ENCODE measurements around the gene PALD1.
"Not testable (repeated sequence)": the region's sequence is repeated elsewhere in the genome, so short reads cannot be mapped to it uniquely, and the experiment has no call there.

Gene PALD1

DNA sequence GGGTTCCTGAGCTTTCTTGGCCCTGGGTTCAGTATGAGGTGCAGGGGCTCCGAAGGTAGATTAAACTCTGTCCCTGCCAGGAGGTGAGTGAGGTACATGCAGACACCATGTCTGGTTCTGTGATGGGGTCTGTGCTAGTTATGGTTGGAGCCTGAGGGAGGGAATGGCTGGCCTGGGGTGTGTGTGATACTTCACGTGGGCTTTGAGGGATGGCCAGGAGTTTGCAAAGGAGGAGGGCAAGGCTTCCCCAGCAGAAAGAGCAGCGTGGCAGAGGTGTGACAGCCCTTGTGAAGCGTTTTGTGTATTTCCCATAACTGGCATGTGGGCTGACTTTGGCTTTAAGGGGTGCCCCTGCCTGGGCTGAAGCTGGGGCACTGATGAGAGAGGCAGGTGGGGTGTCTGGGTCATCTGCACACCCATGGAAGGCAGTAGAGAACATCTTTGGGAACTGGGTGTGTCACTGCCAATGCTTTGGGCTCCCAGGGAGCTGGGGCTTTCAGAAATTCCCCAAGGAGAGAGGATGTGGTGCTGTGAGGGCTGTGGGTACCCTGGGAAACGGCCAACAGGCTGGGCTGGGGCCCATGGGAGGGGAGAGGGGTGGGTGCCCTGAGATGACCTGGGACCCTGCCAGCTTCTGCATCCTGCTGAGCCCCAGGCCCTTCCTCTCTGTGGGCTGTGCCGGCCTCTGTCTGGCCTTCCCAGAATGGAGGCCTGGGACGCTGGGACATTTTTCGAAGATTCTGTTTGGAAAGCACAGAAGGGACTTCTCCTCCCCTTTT lies 4.6 kb downstream of the PALD1 start:
- no peak for DNase-seq

GRCh38 chr10:70483872-70484271 lies 5.3 kb downstream of the PALD1 start:
- DNase-seq, result not testable (repeated sequence)

- DNase-seq, result no peak
These were observed 9.3 kb downstream of the PALD1 start for GRCh38 chr10:70487824-70488223.

DNA sequence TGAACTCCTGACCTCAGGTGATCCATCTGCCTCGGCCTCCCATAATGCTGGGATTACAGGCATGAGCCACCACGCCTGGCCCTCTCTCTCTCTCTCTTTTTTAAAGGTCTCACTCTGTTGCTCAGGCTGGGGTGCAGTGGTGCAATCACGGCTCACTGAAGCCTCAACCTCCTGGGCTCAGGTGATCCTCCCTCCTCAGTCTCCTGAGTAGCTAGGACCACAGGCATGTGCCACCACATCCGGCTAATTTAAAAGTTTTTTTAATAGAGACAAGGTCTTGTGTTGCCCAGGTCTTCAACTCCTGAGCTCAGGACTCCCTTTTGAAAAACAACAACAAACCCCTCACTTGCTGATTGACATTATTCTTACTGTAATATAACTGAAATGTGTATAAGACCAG lies 11.6 kb downstream of the PALD1 start:
- no peak for DNase-seq

- DNase-seq, result no peak
These were observed 13.0 kb downstream of the PALD1 start for GRCh38 chr10:70491614-70492013.

- DNase-seq, result peak in 1 of 2 donors; percentile 63
These were observed 14.5 kb downstream of the PALD1 start for GRCh38 chr10:70492786-70493659.

GRCh38 chr10:70493660-70494234 lies 15.2 kb downstream of the PALD1 start:
- DNase-seq, result peak in 1 of 2 donors; percentile 62

DNA sequence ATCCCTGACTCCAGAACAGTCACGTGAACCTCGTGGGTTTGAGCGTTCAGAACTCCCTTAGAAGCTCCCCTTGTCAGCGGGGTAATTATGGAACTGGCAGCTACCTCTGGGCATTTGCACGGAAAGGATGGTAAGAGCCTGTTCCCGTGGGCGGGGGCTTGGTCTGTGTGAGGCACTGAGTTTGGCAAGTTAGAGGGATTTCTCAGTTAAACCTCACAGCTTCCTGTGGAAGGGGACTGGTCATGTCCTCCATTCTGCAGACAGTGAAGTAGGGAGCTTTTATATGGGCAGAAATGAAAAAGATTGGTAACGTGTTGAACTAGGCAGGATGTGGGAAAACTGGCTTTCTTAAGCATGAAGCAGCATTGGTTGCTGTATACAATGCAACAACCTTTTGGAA lies 16.0 kb downstream of the PALD1 start:
- no peak for DNase-seq

GRCh38 chr10:70494966-70495365 lies 16.4 kb downstream of the PALD1 start:
- DNase-seq, result peak in 1 of 2 donors; percentile 40

DNA sequence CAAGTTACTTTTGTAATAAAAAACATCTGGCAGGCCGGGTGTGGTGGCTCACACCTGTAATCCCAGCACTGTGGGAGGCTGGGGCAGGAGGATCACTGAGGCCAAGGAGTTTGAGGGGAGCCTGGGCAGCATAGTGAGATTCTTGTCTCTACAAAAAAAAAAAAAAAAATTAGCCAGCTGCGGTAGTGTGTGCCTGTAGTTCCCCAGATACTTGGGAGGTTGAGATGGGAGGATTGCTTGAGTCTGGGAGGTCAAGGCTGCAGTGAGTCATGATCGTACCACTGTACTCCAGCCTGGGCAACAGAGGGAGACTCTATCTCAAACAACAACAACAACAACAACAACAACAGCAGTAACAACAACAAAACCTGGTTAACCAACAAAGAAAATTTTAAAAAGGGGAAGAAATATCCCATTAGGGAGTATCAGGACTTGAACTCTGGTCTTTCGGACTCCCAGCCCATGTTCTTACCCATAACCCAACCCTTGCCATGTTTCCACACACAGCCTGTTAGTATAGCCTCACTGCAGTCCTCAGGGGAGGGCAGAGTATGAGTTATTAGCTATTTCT lies 17.2 kb downstream of the PALD1 start:
- no peak for DNase-seq

DNA sequence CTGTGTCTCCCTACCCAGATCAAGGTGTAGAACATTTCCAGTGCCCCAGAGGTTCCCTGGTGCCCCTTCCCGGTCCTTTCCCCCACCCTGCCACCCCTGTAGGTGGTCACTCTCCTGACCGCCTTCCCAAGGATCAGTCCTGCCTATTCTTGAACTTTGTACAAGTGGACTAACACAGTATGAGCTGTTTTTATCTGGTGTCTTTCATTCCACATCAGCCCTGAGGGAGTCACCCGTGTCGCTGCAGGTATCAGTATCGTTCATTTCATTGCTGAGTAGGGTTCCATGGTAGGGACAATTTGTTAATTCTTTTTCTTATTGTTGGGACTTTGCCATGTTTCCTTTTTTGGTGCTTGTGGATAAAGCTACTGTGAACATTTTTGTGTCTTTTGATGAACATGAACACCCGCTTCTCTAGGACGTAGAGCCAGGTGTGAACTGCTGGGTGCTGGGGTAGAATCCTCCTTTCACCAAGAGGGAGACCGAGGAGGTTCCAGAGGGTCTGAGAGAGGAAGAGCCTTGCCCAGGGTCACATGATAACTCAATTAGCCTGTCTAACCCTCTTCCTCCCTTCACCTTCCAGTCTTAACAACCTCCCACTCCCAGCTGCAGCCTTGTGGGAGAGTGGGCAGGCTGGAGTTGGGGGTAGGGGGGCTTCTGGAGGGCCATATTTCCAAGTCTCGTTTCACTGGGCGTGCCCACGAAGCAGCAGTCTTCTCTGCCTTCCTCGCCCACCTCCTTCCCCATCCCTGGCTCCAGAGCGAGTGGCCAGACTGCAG lies 18.0 kb downstream of the PALD1 start:
- no peak for DNase-seq

- no peak for DNase-seq
These were observed 18.6 kb downstream of the PALD1 start for GRCh38 chr10:70497120-70497545.

- DNase-seq, result no peak
These were observed 20.6 kb downstream of the PALD1 start for GRCh38 chr10:70498970-70499835.

GRCh38 chr10:70499836-70500167 lies 21.2 kb downstream of the PALD1 start:
- DNase-seq, result no peak

- no peak for DNase-seq
These were observed 21.8 kb downstream of the PALD1 start for GRCh38 chr10:70500368-70500767.

GRCh38 chr10:70500812-70501301 lies 22.3 kb downstream of the PALD1 start:
- no peak for DNase-seq

GRCh38 chr10:70502406-70502805 lies 23.8 kb downstream of the PALD1 start:
- no peak for DNase-seq

- DNase-seq, result no peak
These were observed 25.2 kb downstream of the PALD1 start for GRCh38 chr10:70503776-70504175.

GRCh38 chr10:70504521-70505358 lies 26.2 kb downstream of the PALD1 start:
- DNase-seq, result no peak

- no peak for DNase-seq
These were observed 27.3 kb downstream of the PALD1 start for GRCh38 chr10:70505908-70506307.
